Anterior cingulate cortex (tissue), 58 donors: ENCODE measurements around the gene CYFIP1.

ENCODE experiments used
- DNase-seq, 58 donors: peaks; one replicate each; lab custom pipeline; 2025; lab: John Stamatoyannopoulos, UW

CYFIP1 gene

DNA sequence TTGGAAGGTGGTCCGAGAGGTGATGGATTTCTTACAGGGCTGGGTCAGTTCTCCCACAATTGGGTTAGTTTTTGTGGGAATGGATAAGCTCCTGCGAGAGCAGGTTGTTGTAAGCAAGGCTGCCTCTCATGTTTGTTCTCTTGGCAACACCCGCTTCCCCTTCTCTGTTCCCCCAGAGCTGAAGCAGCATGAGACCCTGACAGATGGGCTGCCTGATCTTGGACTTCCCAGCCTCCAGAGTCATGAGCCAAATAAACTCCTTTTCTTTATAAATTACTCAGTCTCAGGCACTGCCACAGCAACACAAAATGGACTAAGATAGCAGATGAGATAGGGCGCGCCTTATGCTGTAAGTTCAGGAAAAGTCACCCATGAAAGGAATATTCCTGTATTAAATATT lies 103.1 kb downstream of the CYFIP1 start:
- DNase-seq = no peak

DNA sequence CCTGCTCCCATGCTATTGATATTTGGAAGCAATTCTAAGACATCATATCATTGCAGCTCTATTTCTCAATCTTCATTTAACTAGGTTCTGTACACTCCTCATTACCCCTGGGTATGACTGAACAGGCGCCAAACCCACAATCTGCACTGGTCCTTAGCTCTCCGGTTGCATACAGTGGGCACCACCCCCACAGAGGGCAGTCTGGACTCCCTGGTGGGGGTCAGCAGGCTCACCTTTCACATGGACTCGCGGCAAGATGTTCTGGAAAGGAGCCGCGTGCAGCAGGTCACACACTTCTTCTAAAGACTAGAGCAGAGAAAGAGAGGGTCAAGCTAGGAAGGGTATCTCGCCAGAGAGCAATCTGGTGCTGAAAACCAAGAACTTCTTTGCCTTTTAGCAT lies 105.2 kb downstream of the CYFIP1 start:
- no peak for DNase-seq

DNA sequence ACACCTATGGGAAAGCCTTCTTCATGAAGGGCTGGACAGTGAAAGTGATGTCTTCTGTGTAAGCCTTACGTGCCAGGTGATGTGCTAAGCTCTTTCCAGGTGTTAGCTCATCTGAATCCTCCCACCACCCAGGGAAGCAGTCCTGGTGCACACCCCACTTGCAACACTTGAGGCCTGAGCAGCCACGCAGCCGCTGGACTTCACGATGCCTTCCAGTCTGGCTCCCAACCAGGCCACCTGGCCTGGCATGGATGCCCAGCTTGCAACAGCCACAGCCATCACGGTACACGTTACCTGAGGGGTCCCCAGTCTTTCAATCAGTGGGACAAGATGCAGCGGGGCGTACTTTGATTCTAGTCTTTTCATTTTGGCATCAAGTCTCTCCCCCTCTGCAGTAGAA lies 105.9 kb downstream of the CYFIP1 start:
- DNase-seq = no peak

DNA sequence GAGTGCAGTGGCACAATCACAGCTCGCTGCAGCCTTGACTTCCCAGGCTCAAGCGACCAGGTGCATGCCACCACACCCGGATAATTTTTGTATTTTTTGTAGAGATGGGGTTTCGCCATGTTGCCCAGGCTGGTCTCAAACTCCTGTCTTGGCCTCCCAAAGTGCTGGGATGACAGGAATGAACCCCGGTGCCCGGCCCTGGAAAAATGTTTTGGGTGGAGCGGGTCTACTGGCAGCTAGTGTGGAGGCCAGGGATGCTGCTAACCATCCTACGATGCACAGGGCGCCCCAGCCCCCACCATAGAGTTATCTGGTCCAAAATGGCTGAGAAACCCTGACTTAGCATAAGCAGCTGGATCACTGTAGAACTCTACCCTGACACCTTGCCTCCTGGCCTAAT lies 106.3 kb downstream of the CYFIP1 start:
- DNase-seq = no peak

DNA sequence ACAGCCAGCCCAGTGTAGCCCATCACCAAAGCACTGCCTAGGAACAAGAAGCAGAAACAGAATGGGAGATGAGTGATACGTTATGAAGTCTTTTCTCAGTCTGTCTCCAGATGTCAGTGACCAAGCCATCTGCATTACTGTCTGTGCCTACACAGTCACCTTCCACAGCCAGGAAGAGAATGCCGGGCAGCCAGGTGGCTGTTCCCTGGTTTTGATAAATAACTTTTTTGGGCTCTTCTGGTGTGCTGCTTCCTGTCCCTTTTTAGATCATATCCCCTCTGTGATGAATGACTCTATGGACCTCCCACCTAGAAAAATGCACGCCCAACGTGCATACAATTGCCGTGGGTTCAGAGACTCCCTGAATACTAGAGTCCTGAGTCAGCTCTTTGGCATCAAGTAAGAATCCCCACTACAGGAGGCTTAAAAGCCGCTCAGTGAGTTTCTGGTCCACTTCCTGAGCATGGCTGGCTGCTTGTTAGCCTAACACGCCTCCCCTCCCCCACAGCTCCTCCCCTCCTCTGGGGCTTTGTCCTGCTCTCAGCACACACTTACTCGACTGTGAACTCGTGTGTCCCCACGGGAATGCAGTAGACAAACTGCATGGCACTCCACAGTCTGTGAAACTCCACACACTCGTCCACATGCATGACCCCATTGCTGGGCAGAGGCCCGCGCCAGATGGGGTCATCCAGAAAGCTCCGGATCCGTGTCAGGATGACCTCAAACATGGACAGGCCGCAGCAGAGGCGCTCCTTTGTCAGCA lies 107.0 kb downstream of the CYFIP1 start:
- DNase-seq = no peak

DNA sequence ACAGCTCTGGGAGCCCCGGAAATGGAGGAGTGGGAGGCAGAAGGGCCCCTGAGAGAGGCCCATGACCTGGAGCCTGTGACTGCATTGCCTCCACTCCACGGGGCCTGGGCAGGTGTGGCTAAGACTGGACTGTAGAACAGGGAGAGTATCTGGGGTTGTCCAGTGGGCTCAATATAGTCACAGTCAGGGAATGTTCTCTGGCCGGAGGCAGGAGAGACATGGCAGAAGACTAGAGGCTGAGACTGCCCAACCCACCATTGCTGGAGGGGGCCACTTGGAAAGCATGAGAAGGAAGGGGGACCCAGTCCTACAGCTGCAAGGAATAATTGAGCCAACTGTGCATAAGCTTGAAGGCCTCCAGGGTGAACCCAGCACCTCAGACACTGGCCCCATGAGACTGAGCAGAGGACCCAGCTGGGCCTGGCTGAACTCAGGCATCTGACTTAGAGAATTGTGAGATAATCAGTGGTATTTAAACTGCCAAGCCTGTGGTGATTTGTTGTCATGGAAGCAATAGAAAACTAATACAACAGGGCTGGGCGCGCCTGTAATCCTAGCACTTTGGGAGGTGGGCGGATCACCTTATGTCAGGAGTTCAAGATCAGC lies 108.6 kb downstream of the CYFIP1 start:
- no peak for DNase-seq

DNA sequence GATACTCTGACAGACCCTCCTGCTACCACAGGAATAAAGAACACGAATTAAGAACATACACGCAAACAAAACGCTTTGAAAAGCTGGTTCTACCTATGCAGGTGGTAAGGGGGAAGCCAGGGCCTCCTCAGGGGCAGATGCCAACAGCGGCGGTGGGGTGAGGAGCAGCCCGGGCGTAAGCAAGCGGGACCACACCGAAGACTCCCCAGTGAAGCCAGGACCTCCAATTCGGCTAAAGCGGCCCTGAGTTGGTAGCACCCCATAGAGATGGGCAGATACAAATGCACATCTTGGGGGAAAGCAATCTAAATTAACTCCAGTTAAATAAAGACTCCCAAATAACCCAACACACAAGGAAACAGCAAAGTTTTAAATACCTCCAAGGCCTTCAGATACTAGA lies 109.3 kb downstream of the CYFIP1 start:
- no peak for DNase-seq

DNA sequence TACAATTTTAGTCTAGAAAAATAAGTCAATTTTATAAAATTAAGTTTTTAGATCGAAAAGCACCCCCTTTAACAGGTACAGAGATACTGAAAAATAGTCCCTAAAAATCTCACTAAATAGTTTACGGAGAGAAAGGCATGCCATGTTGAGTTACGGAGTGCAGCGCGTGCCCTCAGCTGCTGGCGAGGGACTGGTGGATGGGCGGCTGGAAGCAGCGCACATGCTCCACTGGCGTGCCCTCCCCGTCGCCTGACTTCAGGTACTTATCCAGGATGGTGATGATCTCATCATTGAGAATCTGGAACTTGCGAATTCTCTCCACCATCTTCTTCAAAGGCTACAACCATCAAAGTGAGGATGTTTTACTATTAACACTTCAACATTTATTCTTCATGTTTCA lies 110.3 kb downstream of the CYFIP1 start:
- no peak for DNase-seq

DNA sequence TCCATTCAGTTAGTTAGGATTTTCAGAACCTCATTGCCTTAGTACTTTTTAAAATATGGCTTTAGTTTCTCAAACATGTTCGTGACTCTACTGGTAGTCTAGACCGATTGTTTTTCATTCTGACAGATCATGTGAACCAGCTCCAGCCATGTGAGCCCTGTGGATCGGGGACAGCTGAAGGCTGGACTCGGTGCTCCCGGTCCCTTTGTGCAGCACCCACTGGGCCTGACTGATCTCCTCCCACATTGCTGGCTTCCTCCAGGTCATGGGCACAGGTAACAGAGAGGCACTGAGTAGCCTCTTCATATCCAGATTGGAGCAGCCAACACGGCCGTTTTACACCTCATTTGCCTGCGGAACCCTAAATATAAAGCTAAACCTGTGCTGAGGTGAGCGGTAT lies 111.2 kb downstream of the CYFIP1 start:
- no peak for DNase-seq

DNA sequence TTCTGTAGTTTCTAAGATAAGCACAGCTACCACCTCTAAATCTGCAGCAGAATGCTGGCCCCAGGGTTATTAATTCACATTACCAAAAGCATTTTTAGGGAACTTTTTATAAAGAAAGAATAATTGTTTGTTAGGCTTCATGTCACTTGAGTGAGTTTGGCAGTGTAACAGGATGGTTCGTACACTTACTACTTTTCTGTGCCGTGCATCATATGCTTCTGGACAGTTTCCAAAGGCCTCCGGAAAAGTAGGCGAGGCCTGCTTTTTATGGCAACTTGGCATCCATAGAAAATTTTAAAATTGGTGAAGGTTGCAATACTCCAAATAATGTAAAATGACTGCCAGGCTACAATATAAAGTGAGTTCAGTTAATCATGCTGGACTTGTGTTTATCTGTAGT lies 111.7 kb downstream of the CYFIP1 start:
- DNase-seq = no peak

DNA sequence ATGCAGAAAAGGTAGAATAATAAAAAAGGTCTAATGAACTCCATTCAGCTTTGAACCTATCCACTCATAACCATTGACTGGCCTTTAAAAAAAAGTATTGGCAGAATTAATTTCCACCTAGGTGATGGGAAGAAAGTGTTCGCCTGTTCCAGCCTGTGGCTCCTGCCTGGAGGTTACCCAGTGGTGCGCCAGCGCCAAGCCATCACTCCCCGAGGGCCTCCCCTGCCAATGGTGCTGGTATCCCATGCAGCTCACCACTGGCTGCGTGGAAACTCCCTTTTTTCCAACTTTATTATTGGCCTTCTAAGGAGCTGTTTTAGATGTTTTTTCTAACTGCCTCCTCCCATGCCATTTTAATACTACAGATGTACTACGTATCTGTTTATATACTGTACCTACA lies 112.3 kb downstream of the CYFIP1 start:
- DNase-seq = no peak

DNA sequence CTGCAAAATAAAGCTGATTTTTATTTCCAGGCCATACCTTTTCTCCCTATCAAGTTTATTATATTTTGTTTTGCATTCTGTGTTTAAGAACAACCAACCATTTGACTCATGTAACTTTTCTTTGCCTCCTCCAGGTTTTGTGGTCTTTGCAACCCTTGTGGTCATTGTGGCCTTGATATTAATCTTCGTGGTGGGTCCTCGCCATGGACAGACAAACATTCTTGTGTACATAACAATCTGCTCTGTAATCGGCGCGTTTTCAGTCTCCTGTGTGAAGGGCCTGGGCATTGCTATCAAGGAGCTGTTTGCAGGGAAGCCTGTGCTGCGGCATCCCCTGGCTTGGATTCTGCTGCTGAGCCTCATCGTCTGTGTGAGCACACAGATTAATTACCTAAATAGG lies 114.1 kb downstream of the CYFIP1 start:
- DNase-seq = no peak

DNA sequence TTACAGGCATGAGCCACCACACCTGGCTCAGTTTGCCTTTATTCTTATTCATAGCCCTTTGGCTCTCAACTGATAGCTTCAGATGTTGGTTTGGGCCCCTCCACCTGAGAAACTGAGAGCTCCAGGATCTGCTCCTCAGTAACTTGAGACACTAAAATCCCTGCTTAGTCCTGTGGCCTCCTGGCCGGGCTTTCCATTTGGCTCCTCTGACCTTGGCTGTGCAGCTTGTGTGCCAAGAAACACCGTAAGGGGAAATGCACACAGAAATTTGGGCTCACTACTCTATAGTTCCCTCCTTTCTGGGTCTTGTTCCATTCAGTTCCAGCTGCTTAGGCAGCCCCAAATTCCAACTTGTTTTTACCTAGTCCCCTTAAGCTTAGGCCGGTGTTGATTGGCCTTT lies 116.8 kb downstream of the CYFIP1 start:
- DNase-seq = no peak

DNA sequence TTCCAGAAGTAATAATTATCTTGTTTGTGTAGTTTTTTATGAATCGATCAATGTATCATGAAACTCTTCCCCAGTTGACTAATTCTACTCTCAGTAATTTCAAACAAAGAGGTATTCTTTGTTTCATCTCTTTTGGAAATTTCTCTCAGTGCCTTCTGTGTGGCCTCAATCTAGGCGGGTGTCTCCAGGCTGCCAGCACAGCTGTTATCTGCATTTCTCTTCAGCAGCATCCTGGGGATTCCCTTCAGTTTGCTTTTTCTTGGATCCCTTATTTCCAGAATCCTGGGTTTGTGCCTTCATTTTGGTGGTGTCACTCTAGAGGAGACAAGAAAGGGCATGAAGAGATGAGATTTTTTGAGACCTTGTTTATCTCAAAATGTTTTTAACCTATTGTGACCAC lies 119.0 kb downstream of the CYFIP1 start:
- peak in 3 of 58 donors; percentile 8 to 36 (median 28) for DNase-seq

DNA sequence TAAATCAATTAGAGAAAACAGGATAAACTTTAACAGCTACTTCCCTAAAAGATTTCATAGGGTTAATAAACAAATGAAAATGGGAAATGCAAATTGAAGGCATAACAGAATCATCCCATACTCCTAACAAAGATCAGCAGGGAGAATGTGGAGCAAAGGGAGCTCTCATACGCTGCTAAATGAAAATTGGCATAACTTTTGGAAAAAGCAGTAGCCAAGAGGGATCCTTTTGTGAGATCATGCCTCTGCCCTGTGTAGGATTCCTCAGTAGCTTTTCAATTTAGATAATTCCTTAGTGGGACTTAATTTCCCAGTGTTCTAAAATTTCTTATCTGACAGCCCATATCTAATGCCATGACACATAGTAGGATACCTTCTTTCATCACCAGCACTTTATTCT lies 123.5 kb downstream of the CYFIP1 start:
- no peak for DNase-seq

DNA sequence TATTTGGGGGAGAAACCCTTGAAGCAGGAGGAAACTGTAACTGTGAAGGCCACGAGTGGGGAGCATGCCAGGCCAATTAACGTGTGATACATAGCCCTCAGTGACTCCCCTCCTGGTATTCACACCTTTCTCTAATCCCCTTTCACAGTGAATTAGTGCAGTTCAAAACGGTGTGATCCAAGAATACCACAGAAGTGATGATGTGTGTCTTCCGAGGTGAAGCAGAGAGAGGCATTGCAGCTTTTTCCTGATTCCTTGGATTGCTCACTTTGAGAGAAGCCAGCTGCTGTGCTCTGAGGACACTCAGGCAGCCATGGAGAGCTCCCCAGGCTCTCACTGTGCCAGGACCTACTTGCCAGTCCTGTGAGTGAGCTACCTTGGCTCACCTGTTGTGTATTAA lies 124.4 kb downstream of the CYFIP1 start:
- DNase-seq = no peak

DNA sequence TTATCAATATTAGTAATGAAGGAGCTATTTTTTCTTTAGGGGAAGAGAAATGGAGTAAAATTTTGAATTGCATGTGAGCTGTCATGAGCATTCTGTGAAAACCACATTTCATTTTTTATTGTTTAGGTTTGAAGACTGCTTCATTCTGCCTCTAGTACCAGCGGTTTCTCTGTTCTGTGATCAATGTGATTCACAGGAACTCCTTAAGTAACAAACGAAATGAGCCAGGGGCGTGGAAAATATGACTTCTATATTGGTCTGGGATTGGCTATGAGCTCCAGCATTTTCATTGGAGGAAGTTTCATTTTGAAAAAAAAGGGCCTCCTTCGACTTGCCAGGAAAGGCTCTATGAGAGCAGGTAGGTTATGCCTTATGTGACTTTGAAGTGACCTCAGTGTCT lies 128.7 kb downstream of the CYFIP1 start:
- DNase-seq = no peak

DNA sequence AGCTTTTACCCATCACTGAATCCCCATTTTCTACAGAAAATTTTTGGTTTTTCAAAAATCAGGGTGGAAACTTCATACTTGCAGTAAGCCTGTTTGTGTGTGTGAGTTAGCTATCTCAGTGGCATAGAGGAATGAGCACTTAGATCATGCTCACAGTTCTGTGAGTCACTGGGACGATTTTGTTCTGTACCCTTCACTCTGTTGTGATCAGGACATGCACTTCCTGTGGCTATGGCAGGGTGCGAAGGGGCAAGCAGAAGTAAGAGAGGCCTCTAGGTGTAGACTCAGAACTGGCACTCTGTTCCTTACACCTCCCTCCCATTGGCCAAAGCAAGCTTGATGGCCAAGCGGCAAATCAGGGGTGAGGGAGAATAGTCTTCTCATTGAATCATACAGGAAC lies 130.1 kb downstream of the CYFIP1 start:
- no peak for DNase-seq

DNA sequence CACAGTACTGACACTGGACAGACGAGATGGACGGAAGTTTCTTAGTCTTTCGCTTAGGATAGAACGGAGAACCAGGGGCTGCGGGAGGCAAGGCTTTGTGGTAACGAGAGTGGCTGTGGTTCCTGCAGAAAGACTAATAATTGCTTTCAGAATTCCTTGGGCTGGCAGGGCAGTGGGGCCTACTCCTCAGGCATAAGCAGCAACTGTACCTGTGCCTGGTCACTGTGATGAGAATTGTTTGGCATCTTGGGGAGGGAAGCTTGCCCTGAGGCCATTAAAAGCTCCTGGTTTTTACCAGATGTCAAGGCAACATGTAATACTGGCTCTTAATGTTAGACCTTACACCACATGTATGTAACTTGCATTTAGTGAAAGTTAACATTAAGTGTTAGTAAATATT lies 134.1 kb downstream of the CYFIP1 start:
- no peak for DNase-seq

DNA sequence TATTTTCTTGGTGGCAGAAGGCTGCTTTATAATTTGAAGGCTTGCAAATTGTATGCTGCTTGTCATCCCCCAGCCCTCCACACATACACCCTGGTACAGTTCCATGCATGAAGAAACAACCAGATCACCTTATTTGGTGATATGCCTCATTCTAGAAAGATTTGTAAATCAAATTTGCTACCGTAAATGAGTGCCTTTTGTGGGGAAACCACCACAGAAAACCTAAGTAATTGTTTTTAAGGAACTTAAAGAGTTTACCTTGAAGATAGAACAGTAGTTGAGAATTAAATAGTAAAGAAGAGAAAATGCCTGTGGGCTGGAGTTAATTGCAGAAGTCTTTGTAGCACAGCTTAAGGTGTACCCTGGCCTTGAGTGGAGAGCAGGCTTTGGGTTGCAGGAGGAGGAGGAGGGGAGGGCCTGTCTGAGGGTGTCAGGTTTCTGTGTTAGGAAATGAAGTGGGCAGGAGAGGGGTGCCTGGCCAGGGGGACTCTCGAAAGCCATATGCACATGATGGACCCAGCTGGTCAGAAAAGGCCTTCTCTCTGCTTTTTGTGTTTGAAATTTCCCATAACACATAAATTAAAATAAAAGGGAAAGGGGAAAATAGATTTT lies 134.8 kb downstream of the CYFIP1 start:
- no peak for DNase-seq

DNA sequence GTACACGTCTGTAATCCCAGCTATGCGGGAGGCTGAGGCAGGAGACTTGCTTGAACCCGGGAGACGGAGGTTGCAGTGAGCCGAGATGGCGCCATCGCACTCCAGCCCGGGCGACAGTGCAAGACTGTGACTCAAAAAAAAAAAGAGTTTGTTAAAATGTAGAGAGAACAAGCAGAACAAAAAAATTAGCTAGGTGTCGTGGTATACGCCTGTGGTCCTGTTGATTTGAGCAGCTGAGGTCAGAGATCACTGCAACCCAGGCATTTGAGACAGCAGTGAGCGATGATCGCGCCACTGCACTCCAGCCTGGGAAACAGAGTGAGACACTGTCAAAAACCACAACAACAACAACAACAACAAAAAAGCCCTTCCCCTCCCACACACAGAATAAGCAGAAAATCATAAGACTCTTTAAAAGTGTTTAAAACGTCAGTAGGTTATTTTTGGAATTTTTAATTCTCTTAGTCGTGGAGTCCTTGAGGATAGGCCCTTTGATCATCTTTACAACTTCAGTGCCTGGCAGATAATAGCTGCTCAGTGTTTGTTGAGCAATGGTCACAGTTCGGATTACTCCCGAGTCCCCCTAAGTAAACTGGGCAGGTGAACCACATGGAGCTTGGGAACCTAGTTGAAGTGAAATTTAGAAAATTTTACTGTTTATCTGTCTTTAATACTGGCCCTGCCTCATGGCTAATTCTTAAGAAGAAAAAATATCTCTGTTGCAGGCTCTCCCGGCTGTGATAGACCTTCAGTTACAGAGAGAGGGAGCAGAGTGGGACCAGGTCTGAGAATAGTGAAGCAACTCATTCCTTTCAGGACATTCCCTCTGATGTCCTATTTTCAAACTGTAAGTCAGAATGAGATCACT lies 135.5 kb downstream of the CYFIP1 start:
- DNase-seq = no peak
